Mesodermal cell (in vitro differentiated cells): ENCODE data around the gene B3GALNT2.

Source experiments
- H3K27ac ChIP-seq: 2 replicates; pipeline ENCODE4 v1.7.0; 2013; ENCODE audit warnings: mild to moderate bottlenecking, low read depth, low read length, moderate library complexity; ENCODE audit not compliant: severe bottlenecking
- H3K36me3 ChIP-seq: 2 replicates; pipeline ENCODE4 v1.7.1; 2013; ENCODE audit warnings: mild to moderate bottlenecking, low read length, moderate library complexity; ENCODE audit not compliant: control insufficient read depth, insufficient read depth
- H3K4me1 ChIP-seq: one replicate; pipeline ENCODE4 v1.7.1; 2013; ENCODE audit warnings: mild to moderate bottlenecking, low read length; ENCODE audit not compliant: insufficient read depth, control insufficient read depth, poor library complexity, severe bottlenecking
- H3K4me3 ChIP-seq: 2 replicates; pipeline ENCODE4 v1.7.0; 2013; ENCODE audit warnings: low read length, control low read depth, mild to moderate bottlenecking; ENCODE audit not compliant: insufficient read depth, poor library complexity, severe bottlenecking; ENCODE audit errors: extremely low read depth
- H3K9me3 ChIP-seq: 2 replicates; pipeline ENCODE4 v1.7.1; 2013; ENCODE audit warnings: mild to moderate bottlenecking, low read length, moderate library complexity; ENCODE audit not compliant: control insufficient read depth
- WGBS, 2 experiments: methylation state at CpG; one replicate each; pipeline ENCODE4 v1.1.5; 2013; ENCODE audit warnings: missing lambda C conversion rate in 2 of 2; ENCODE audit not compliant: insufficient coverage in 2 of 2; 5-methylcytosine and 5-hydroxymethylcytosine counted together

B3GALNT2 gene

GRCh38 chr1:235502601-235503402, 1.4 kb downstream of the B3GALNT2 start:
- Histone ChIP-seq H3K4me1 (no peaks in the 10 kb centered on the region), H3K27ac (peak overlapping the region; percentile 57), H3K4me3 (peak overlapping the region; percentile 70), H3K9me3 (no peaks in the 10 kb centered on the region), H3K36me3 (peaks cover 5% of the 10 kb centered on the region)
- WGBS, 2 experiments = 10 to 18% methylated on average over 2 to 3 of the region's 5 CpGs

GRCh38 chr1:235500971-235501540, 3.2 kb downstream of the B3GALNT2 start:
- Histone ChIP-seq H3K9me3 (no peaks in the 10 kb centered on the region), H3K27ac (no peak overlapping the region), H3K4me1 (no peaks in the 10 kb centered on the region), H3K36me3 (peaks cover 5% of the 10 kb centered on the region), H3K4me3 (no peak overlapping the region)
- 94 to 98% methylated on average over 4 of the region's 5 CpGs for WGBS, 2 experiments

- Histone ChIP-seq H3K9me3 (no peaks in the 10 kb centered on the region), H3K4me3 (no peak overlapping the region), H3K36me3 (peaks cover 44% of the 10 kb centered on the region), H3K4me1 (no peaks in the 10 kb centered on the region), H3K27ac (no peak overlapping the region)
- WGBS, 2 experiments = no CpG with 5 or more reads among the region's 2 CpGs
These were observed 8.7 kb downstream of the B3GALNT2 start for GRCh38 chr1:235495551-235495950.

- no CpG with 5 or more reads among the region's 5 CpGs for WGBS, 2 experiments
These were observed 9.2 kb downstream of the B3GALNT2 start for GRCh38 chr1:235495030-235495429.

GRCh38 chr1:235494531-235494930, 9.7 kb downstream of the B3GALNT2 start:
- H3K4me1 ChIP-seq = no peaks in the 10 kb centered on the region
- 97 to 100% methylated on average over 4 of the region's 9 CpGs for WGBS, 2 experiments
- no peaks in the 10 kb centered on the region for H3K9me3 ChIP-seq
- H3K4me3 ChIP-seq = no peak overlapping the region
- H3K36me3 ChIP-seq = peaks cover 42% of the 10 kb centered on the region
- no peak overlapping the region for H3K27ac ChIP-seq

More at GRCh38 chr1:235495030-235495429, 9.2 kb downstream of the B3GALNT2 start:
- Histone ChIP-seq H3K4me3 (no peak overlapping the region), H3K4me1 (no peaks in the 10 kb centered on the region), H3K36me3 (peaks cover 44% of the 10 kb centered on the region), H3K27ac (no peak overlapping the region), H3K9me3 (no peaks in the 10 kb centered on the region)

- H3K36me3 ChIP-seq = peaks cover 59% of the 10 kb centered on the region
- H3K27ac ChIP-seq = no peak overlapping the region
- no peaks in the 10 kb centered on the region for H3K4me1 ChIP-seq
- H3K9me3 ChIP-seq = no peaks in the 10 kb centered on the region
- H3K4me3 ChIP-seq = no peak overlapping the region
- WGBS, 2 experiments = 95 to 100% methylated on average over 2 to 3 of the region's 3 CpGs
These were observed 12.6 kb downstream of the B3GALNT2 start for GRCh38 chr1:235491644-235492043.

GRCh38 chr1:235486321-235486720, 17.9 kb downstream of the B3GALNT2 start:
- no peak overlapping the region for H3K27ac ChIP-seq
- no peaks in the 10 kb centered on the region for H3K4me1 ChIP-seq
- WGBS, 2 experiments = 80 to 92% methylated on average over 1 to 2 of the region's 5 CpGs
- no peaks in the 10 kb centered on the region for H3K9me3 ChIP-seq
- H3K4me3 ChIP-seq = no peak overlapping the region
- peaks cover 49% of the 10 kb centered on the region for H3K36me3 ChIP-seq

- Histone ChIP-seq H3K27ac (no peak overlapping the region), H3K9me3 (no peaks in the 10 kb centered on the region), H3K4me1 (no peaks in the 10 kb centered on the region), H3K36me3 (peaks cover 56% of the 10 kb centered on the region), H3K4me3 (no peak overlapping the region)
- 100% methylated on average over 2 of the region's 2 CpGs; no CpG with 5 or more reads in 1 of the 2 experiments for WGBS, 2 experiments
These were observed 18.7 kb downstream of the B3GALNT2 start for GRCh38 chr1:235485558-235485957.

GRCh38 chr1:235483090-235483489, 21.2 kb downstream of the B3GALNT2 start:
- H3K27ac ChIP-seq = no peak overlapping the region
- 83 to 100% methylated on average over 2 to 4 of the region's 5 CpGs for WGBS, 2 experiments
- H3K36me3 ChIP-seq = peaks cover 65% of the 10 kb centered on the region

GRCh38 chr1:235473806-235474205, 30.4 kb downstream of the B3GALNT2 start:
- Histone ChIP-seq H3K9me3 (no peaks in the 10 kb centered on the region), H3K4me3 (no peak overlapping the region), H3K27ac (no peak overlapping the region), H3K36me3 (peaks cover 42% of the 10 kb centered on the region), H3K4me1 (no peaks in the 10 kb centered on the region)
- 100% methylated on average over 1 of the region's 1 CpG for WGBS, 2 experiments

More at GRCh38 chr1:235483090-235483489, 21.2 kb downstream of the B3GALNT2 start:
- H3K4me1 ChIP-seq = no peaks in the 10 kb centered on the region
- H3K4me3 ChIP-seq = no peak overlapping the region
- no peaks in the 10 kb centered on the region for H3K9me3 ChIP-seq
